T-helper 2 cell (primary cell): ENCODE measurements around the gene SLC5A11.
"Not testable (repeated sequence)": the region's sequence is repeated elsewhere in the genome, so short reads cannot be mapped to it uniquely, and the experiment has no call there.

Source experiments
- DNase-seq, 5 experiments: peaks; one replicate each; pipeline versions ENCODE4 v3.0.0 to v3.0.0-alpha.2; 2012 to 2022
- total RNA-seq, 2 donors: gene quantifications; one replicate each; lab custom pipeline; 2026; lab: John Stamatoyannopoulos, UW

SLC5A11 gene
- 0 to 1.1 reads per million in 2 donors for total RNA-seq

GRCh38 chr16:24845726-24846547 lies at the start of gene SLC5A11:
Gene SLC5A11 (plus strand): TSS chr16:24845963. CDS start chr16:24858644, 12,681 bp downstream.
- no peak for DNase-seq

- DNase-seq: no peak
Measured at GRCh38 chr16:24800586-24800985, 45.2 kb upstream of the SLC5A11 start.

GRCh38 chr16:24801761-24802302 lies 43.9 kb upstream of the SLC5A11 start:
- DNase-seq: no peak

GRCh38 chr16:24805484-24805883 lies 40.3 kb upstream of the SLC5A11 start:
- DNase-seq: no peak

- DNase-seq: no peak
Measured at GRCh38 chr16:24807301-24807700, 38.5 kb upstream of the SLC5A11 start.

- no peak for DNase-seq
Measured at GRCh38 chr16:24810951-24811843, 34.6 kb upstream of the SLC5A11 start.

- not testable (repeated sequence) for DNase-seq
Measured at GRCh38 chr16:24812813-24813212, 33.0 kb upstream of the SLC5A11 start.

GRCh38 chr16:24815021-24815420 lies 30.7 kb upstream of the SLC5A11 start:
- no peak for DNase-seq

- no peak for DNase-seq
Measured at GRCh38 chr16:24816688-24817087, 29.1 kb upstream of the SLC5A11 start.

- DNase-seq: no peak
Measured at GRCh38 chr16:24819462-24820040, 26.2 kb upstream of the SLC5A11 start.

- no peak for DNase-seq
Measured at GRCh38 chr16:24820522-24820921, 25.2 kb upstream of the SLC5A11 start.

GRCh38 chr16:24821129-24821528 lies 24.6 kb upstream of the SLC5A11 start:
- no peak for DNase-seq

- DNase-seq: no peak
Measured at GRCh38 chr16:24822542-24822941, 23.2 kb upstream of the SLC5A11 start.

GRCh38 chr16:24822974-24823373 lies 22.8 kb upstream of the SLC5A11 start:
- no peak for DNase-seq

GRCh38 chr16:24825696-24826095 lies 20.1 kb upstream of the SLC5A11 start:
- DNase-seq: no peak

GRCh38 chr16:24826096-24826690 lies 19.6 kb upstream of the SLC5A11 start:
- no peak for DNase-seq

GRCh38 chr16:24826817-24827566 lies 18.8 kb upstream of the SLC5A11 start:
- DNase-seq: no peak

GRCh38 chr16:24829153-24829552 lies 16.6 kb upstream of the SLC5A11 start:
- DNase-seq: no peak

- DNase-seq: no peak
Measured at GRCh38 chr16:24833352-24833751, 12.4 kb upstream of the SLC5A11 start.

GRCh38 chr16:24834459-24835335 lies 11.1 kb upstream of the SLC5A11 start:
- DNase-seq: peak in 1 of 5 experiments; percentile 53

GRCh38 chr16:24836836-24837235 lies 8.9 kb upstream of the SLC5A11 start:
- DNase-seq: no peak
